K562 (cell line): ENCODE measurements around the gene ESCO1. TPM values are rescaled to one million over a fixed set of nuclear protein-coding genes. Genes with fewer than 3 reads are reported as not detected.
A peak's percentile ranks its signal among the peaks of the same experiment; 100 is the strongest.

Source experiments
- ATAC-seq: fragments of 200-7000 bp; cut with Tn5 transposase; 3 replicates; pipeline ENCODE4 v1.9.1; 2020; ENCODE audit warnings: moderate library complexity
- BruUV-seq: library from RNA; stranded (reverse); fragments of 400-500 nt; replicated peaks from 2 replicates; lab custom pipeline; 2021; lab: Mats Ljungman, UMichigan
- CTCF ChIA-PET: fragments of 300-600 bp; formaldehyde crosslinking; extraction: SDS; loops from one replicate; lab custom pipeline; 2021; ENCODE audit warnings: low intra/inter-chr PET ratio; lab: Yijun Ruan, JAX
- POLR2A ChIA-PET: fragments of 300-600, 350-650 bp; sonication (Branson Sonifier 250); formaldehyde crosslinking; extraction: SDS; loops from one replicate; lab custom pipeline; 2021; ENCODE audit warnings: antibody characterized with exemption, inconsistent platforms; lab: Yijun Ruan, JAX
- DNase-seq, 4 experiments: peaks; one replicate each; pipeline versions ENCODE4 v3.0.0 to v3.0.0-alpha.2; 2011 to 2018; ENCODE audit warnings: low spot score in 3 of 4, mixed read lengths in 3 of 4; ENCODE audit errors: extremely low read depth in 1 of 4
- FAIRE-seq: peaks from 2 replicates; lab custom pipeline; 2011; peaks lifted over from hg19 to GRCh38; lab: Jason Lieb, UNC
- H2AFZ ChIP-seq: 2 replicates; pipeline ENCODE4 v1.6.0; 2011; ENCODE audit warnings: low read depth, low read length, control low read depth, inconsistent platforms
- H3K27ac ChIP-seq: fragments of 200-600 bp; 3 replicates; pipeline ENCODE4 v1.8.0; 2011; ENCODE audit warnings: low read depth, mild to moderate bottlenecking, control low read depth, inconsistent platforms, low read length, moderate library complexity, mixed read lengths; ENCODE audit errors: extremely low read depth
- H3K27me3 ChIP-seq, 2 experiments: fragments of 300-600 bp in 1 of 2; 2 replicates in 1 of 2; 3 replicates in 1 of 2; pipeline versions ENCODE4 v1.6.0 to v1.8.0; 2011; ENCODE audit warnings: inconsistent platforms in 2 of 2, low read length in 2 of 2, mild to moderate bottlenecking in 1 of 2, mixed read lengths in 1 of 2, moderate library complexity in 1 of 2; ENCODE audit not compliant: control insufficient read depth in 2 of 2, insufficient read depth in 2 of 2
- H3K36me3 ChIP-seq: fragments of 300-600 bp; 3 replicates; pipeline ENCODE4 v1.8.0; 2011; ENCODE audit warnings: mild to moderate bottlenecking, low read length, inconsistent platforms; ENCODE audit not compliant: control insufficient read depth, insufficient read depth
- H3K4me1 ChIP-seq, 2 experiments: fragments of 200-600 bp in 1 of 2; replicated peaks in 1 of 2; 2 replicates in 1 of 2; 3 replicates in 1 of 2; pipeline versions ENCODE4 v1.5.1 to v1.8.0; 2011; ENCODE audit warnings: inconsistent platforms in 2 of 2, low read length in 2 of 2, mild to moderate bottlenecking in 1 of 2, mixed read lengths in 1 of 2, moderate library complexity in 1 of 2; ENCODE audit not compliant: control insufficient read depth in 2 of 2, insufficient read depth in 2 of 2
- H3K4me2 ChIP-seq: 2 replicates; pipeline ENCODE4 v1.6.1; 2011; ENCODE audit warnings: low read length, control low read depth, inconsistent platforms, mixed read lengths; ENCODE audit not compliant: insufficient read depth
- H3K4me3 ChIP-seq: fragments of 200-600 bp; sonication (generic), shearing (Covaris generic); 2 replicates; pipeline ENCODE4 v1.5.1; 2016; ENCODE audit warnings: control low read depth, inconsistent platforms
- H3K79me2 ChIP-seq: fragments of 200-600 bp; 3 replicates; pipeline ENCODE4 v1.8.0; 2011; ENCODE audit warnings: low read length, inconsistent platforms; ENCODE audit not compliant: control insufficient read depth, insufficient read depth
- H3K9ac ChIP-seq, 2 experiments: 2 replicates each; pipeline versions ENCODE4 v1.6.0 to v1.6.1; 2011; ENCODE audit warnings: low read depth in 2 of 2, low read length in 2 of 2, control low read depth in 1 of 2, inconsistent platforms in 1 of 2, mild to moderate bottlenecking in 1 of 2, mixed read lengths in 1 of 2; ENCODE audit not compliant: insufficient read depth in 1 of 2
- H3K9me1 ChIP-seq: one replicate; pipeline ENCODE4 v1.6.0; 2011; ENCODE audit warnings: inconsistent platforms, mild to moderate bottlenecking, low read length, moderate library complexity; ENCODE audit not compliant: control insufficient read depth, insufficient read depth
- H3K9me3 ChIP-seq: replicated peaks from 2 replicates; pipeline ENCODE4 v1.5.1; 2011; ENCODE audit warnings: low read depth, low read length, inconsistent platforms; ENCODE audit not compliant: control insufficient read depth, insufficient read depth
- H4K20me1 ChIP-seq: replicated peaks from 2 replicates; pipeline ENCODE4 v1.6.1; 2011; ENCODE audit warnings: low read length, inconsistent platforms, mixed read lengths; ENCODE audit not compliant: control insufficient read depth, insufficient read depth
- ESRRA ChIP-seq: fragments of 450-650 bp; IDR thresholded peaks from 2 replicates; pipeline ENCODE4 v1.6.1; 2014; ENCODE audit warnings: low read depth, mild to moderate bottlenecking, moderate library complexity, borderline replicate concordance
- HMG20B ChIP-seq: fragments of 250-450 bp; sonication (Bioruptor Pico); IDR thresholded peaks from 2 replicates; pipeline ENCODE4 v1.5.0; 2021; ENCODE audit warnings: mild to moderate bottlenecking
- KDM1A ChIP-seq, 2 experiments: fragments of 450-650 bp; IDR thresholded peaks; 2 replicates each; pipeline ENCODE4 v1.6.1; 2016; ENCODE audit warnings: mild to moderate bottlenecking in 2 of 2
- ZNF121 ChIP-seq: sonication (generic); formaldehyde crosslinking; conservative IDR thresholded peaks from 2 replicates; pipeline ENCODE4 v1.8.0; 2022; ENCODE audit warnings: missing genetic modification reagents
- ZNF384 ChIP-seq: IDR thresholded peaks from 2 replicates; pipeline ENCODE4 v1.6.1; 2012; ENCODE audit warnings: low read depth, low read length, improper control_type of control experiment
- WGBS: fragments of 100-300 bp; shearing (Covaris generic); methylation state at CpG from one replicate; pipeline ENCODE4 v1.1.6; 2016; ENCODE audit warnings: low coverage, mixed read lengths; ENCODE audit not compliant: insufficient coverage; ENCODE audit errors: missing lambda C conversion rate; 5-methylcytosine and 5-hydroxymethylcytosine counted together
- in situ Hi-C: fragments of 300-500 bp; cut with MboI; formaldehyde crosslinking; loops from 4 replicates; pipeline ENCODE4 v1.15.0; 2018; ENCODE audit warnings: inconsistent platforms, mixed read lengths
- intact Hi-C: fragments of 100-400 bp; cut with micrococcal nuclease; formaldehyde crosslinking; loops from 2 replicates; pipeline ENCODE4 v1.14.2; 2022
- polyA plus RNA-seq, 8 experiments: library from polyadenylated mRNA; depleted of rRNA in 4 of 8; stranded (reverse) in 5 of 8; unstranded in 3 of 8; fragments of >200 nt; fragmentation: Nextera tagmentation in 2 of 8; fragmentation: Illumina TruSeq in 1 of 8; extraction: Ambion mirVana in 2 of 8; extraction: Trizol in 1 of 8; gene quantifications; 2 replicates each; pipeline versions ENCODE4 v1.2.1 to v1.2.3, GENCODE V29; 2011 to 2014; ENCODE audit warnings: inconsistent platforms in 1 of 8, missing spikeins in 1 of 8
- total RNA-seq, 7 experiments: library from RNA; depleted of rRNA in 6 of 7; stranded (reverse); fragments of >200 nt in 6 of 7; fragmentation: Illumina TruSeq in 2 of 7; extraction: Trizol in 2 of 7; gene quantifications; 2 replicates each; pipeline versions ENCODE4 v1.2.1 to v1.2.3, GENCODE V29; 2011 to 2021; ENCODE audit warnings: low replicate concordance in 1 of 7

ESCO1 gene
- total and polyA plus RNA-seq, 9 of the 15 experiments (the other 6 are each of a cell fraction or from before 2014, with no cell fraction given), result 15.0 to 31.3 (median 19.6) TPM

DNA sequence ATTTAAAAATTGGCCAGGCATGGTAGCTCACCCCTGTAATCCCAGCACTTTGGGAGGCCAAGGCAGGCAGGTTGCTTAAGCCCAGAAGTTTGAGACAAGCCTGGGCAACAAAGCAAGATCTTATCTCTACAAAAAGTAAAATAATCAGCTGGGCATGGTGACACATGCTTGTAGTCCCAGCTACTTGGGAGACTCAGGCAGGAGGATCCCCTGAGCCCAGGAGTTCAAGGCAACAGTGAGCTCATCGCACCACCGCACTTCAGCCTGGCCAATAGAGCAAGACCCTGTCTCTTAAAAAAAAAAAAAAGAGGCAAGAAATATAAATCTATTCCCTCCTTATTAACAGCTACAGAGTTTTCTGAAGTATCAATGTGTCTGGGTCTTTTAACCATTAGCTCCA, 51.9 kb downstream of the ESCO1 start:
- H3K27ac ChIP-seq, result no peak overlapping the region
- WGBS, result 93% methylated on average over 2 of the region's 2 CpGs
- H3K9me1 ChIP-seq, result no peaks in the 10 kb centered on the region
- H3K9ac ChIP-seq, result no peak overlapping the region
- TF ChIP-seq KDM1A (IDR thresholded peaks at IDR 0.05) (no peak), ZNF121 (peak; percentile 74), HMG20B (CRISPR knock-in tag) (no peak), ESRRA (no peak)
- ChIA-PET CTCF (no interaction called here), POLR2A (interaction anchor here (0.6 to 1.1 kb wide), 3 partner anchors 9 to 294 kb away, joined by 3 to 4 read pairs (median 3); no protein-coding TSS in a partner anchor)
- no peak overlapping the region for H3K4me2 ChIP-seq
- intact Hi-C loops (no loop called here), in situ Hi-C loops (no loop called here)
- H3K9me3 ChIP-seq, result no peaks in the 10 kb centered on the region
- no peaks in the 10 kb centered on the region for H3K79me2 ChIP-seq
- DNase-seq (peak in 1 of 4 experiments; percentile 4), ATAC-seq (no peak; the same call in 2 of the 3 replicates), FAIRE-seq (no peak)
- no peak overlapping the region for H2AFZ ChIP-seq
- BruUV-seq, result no TSS peak
- no peaks in the 10 kb centered on the region for H4K20me1 ChIP-seq
- H3K36me3 ChIP-seq, result peaks cover 48% of the 10 kb centered on the region
- H3K27me3 ChIP-seq, result no peaks in the 10 kb centered on the region
- H3K4me1 ChIP-seq, result no peaks in the 10 kb centered on the region; a peak in 1 of 5 replicates
- H3K4me3 ChIP-seq, result no peak overlapping the region

DNA sequence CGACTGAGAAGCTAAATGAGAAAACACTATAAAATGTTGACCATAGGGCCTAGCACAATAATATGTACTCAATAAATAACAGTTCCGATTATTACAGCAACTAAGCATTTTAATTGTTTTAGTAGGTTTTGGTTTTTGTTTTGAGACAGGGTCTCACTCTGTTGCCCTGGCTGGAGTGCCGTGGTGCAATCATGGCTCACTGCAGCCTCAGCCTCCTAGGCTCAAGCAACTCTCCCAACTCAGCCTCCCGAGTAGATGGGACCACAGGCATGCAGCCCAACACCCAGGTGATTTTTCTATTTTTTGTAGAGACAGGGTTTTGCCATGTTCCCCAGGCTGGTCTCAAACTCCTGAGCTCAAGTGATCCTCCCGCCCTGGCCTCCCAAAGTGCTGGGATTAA, 54.1 kb downstream of the ESCO1 start:
- no peak overlapping the region for H3K27ac ChIP-seq
- H3K4me2 ChIP-seq, result no peak overlapping the region
- ATAC-seq (no peak), DNase-seq (no peak), FAIRE-seq (no peak)
- peaks cover 42% of the 10 kb centered on the region for H3K36me3 ChIP-seq
- intact Hi-C loops, result no loop called here
- no peaks in the 10 kb centered on the region for H3K27me3 ChIP-seq
- H3K9ac ChIP-seq, result no peak overlapping the region
- no peaks in the 10 kb centered on the region; a peak in 1 of 5 replicates for H3K4me1 ChIP-seq
- in situ Hi-C loops, result no loop called here
- H3K79me2 ChIP-seq, result no peaks in the 10 kb centered on the region
- no peaks in the 10 kb centered on the region for H3K9me3 ChIP-seq
- no peaks in the 10 kb centered on the region for H4K20me1 ChIP-seq
- H2AFZ ChIP-seq, result no peak overlapping the region
- H3K9me1 ChIP-seq, result no peaks in the 10 kb centered on the region
- H3K4me3 ChIP-seq, result no peak overlapping the region
- no TSS peak for BruUV-seq
- TF ChIP-seq ZNF384 (no peak), ZNF121 (peak; percentile 48)
- WGBS, result 77% methylated on average over 5 of the region's 5 CpGs
- CTCF ChIA-PET, result no interaction called here
- POLR2A ChIA-PET, result interaction anchor here (1.6 kb wide), 1 partner anchor 15 kb away, joined by 3 read pairs; no protein-coding TSS in a partner anchor
